NT2/D1 (cell line): ENCODE results near the gene C3.

ENCODE experiments used
- SUZ12 ChIP-seq: IDR thresholded peaks from 2 replicates; pipeline ENCODE4 v1.6.1; 2011; ENCODE audit not compliant: insufficient read length, insufficient read depth; ENCODE audit errors: extremely low read depth
- YY1 ChIP-seq: IDR thresholded peaks from 2 replicates; pipeline ENCODE4 v1.6.1; 2011; ENCODE audit not compliant: insufficient read length, insufficient read depth
- ZNF274 ChIP-seq: IDR thresholded peaks from 2 replicates; pipeline ENCODE4 v1.6.1; 2011; ENCODE audit warnings: mild to moderate bottlenecking, low read depth, low read length

DNA sequence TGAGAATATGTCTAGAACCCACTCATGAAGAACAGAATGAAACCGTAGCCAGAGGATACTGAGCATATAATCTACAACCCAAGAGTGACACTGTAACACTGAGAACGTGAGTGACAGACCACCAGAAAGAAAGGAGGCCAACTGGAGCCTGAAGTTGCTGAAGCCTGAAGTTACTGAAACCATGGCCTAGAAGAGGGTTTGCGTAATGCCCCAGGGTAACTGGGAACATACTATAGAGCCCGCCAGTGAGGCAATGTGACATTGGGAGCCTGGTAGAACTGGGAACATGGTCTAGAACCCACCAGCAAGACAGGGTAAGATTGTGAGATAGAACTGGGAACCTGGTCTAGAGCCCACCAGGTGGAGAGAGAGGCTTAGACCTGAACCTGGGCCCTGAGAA lies 35.0 kb downstream of the C3 start:
- TF ChIP-seq SUZ12 (no peak), ZNF274 (no peak), YY1 (no peak)
